CD4-positive, alpha-beta T cell (primary cell): ENCODE measurements around the gene MTG1. TPM values are rescaled to one million over a fixed set of nuclear protein-coding genes. Genes with fewer than 3 reads are reported as not detected.
A peak's percentile ranks its signal among the peaks of the same experiment; 100 is the strongest.

Experiments
- ATAC-seq: fragments of 200-7000 bp; cut with Tn5 transposase; one replicate; pipeline ENCODE4 v1.10.0; 2022; ENCODE audit warnings: mild to moderate bottlenecking; ENCODE audit not compliant: poor library complexity
- CTCF ChIA-PET: fragments of 350-600 bp; sonication (Branson Sonifier 250); formaldehyde crosslinking; loops from one replicate; lab custom pipeline; 2021; ENCODE audit warnings: antibody characterized with exemption, inconsistent platforms; lab: Charles Lee
- POLR2A ChIA-PET: fragments of 350-600 bp; sonication (Branson Sonifier 250); formaldehyde crosslinking; loops from one replicate; lab custom pipeline; 2021; ENCODE audit warnings: antibody characterized with exemption, inconsistent platforms; lab: Charles Lee
- DNase-seq, 14 experiments: peaks; one replicate each; pipeline ENCODE4 v3.0.0-alpha.2; 2013 to 2020; ENCODE audit warnings: mixed read lengths in 2 of 14
- H3K27ac ChIP-seq, 2 donors: one replicate each; pipeline versions ENCODE4 v1.5.1 to v1.7.0; 2013; ENCODE audit warnings: low read length in 2 of 2, low read depth in 1 of 2, mild to moderate bottlenecking in 1 of 2
- H3K27me3 ChIP-seq, 2 experiments: 1 replicate in 1 of 2; 2 replicates in 1 of 2; pipeline versions ENCODE4 v1.6.1 to v1.7.0; 2013; ENCODE audit warnings: low read length in 2 of 2, control low read depth in 1 of 2, mild to moderate bottlenecking in 1 of 2, moderate library complexity in 1 of 2; ENCODE audit not compliant: insufficient read depth in 2 of 2, control insufficient read depth in 1 of 2
- H3K36me3 ChIP-seq: one replicate; pipeline ENCODE4 v1.6.1; 2013; ENCODE audit warnings: low read length, control low read depth; ENCODE audit not compliant: insufficient read depth
- H3K4me1 ChIP-seq: one replicate; pipeline ENCODE4 v1.6.1; 2013; ENCODE audit warnings: low read length, control low read depth; ENCODE audit not compliant: insufficient read depth
- H3K4me3 ChIP-seq: one replicate; pipeline ENCODE4 v1.5.1; 2013; ENCODE audit warnings: mild to moderate bottlenecking, low read length, moderate library complexity
- H3K9me3 ChIP-seq, 2 experiments: 1 replicate in 1 of 2; 2 replicates in 1 of 2; pipeline versions ENCODE4 v1.6.1 to v1.7.0; 2013; ENCODE audit warnings: low read length in 2 of 2, mild to moderate bottlenecking in 2 of 2, control low read depth in 1 of 2, moderate library complexity in 1 of 2; ENCODE audit not compliant: control insufficient read depth in 1 of 2, insufficient read depth in 1 of 2
- H3K27ac Mint-ChIP-seq: one replicate; pipeline ENCODE4 v1.8.0; 2020; ENCODE audit warnings: mixed read lengths
- H3K27me3 Mint-ChIP-seq: one replicate; pipeline ENCODE4 v1.8.0; 2021; ENCODE audit warnings: mixed read lengths
- H3K36me3 Mint-ChIP-seq: one replicate; pipeline ENCODE4 v1.8.0; 2021; ENCODE audit warnings: low read depth, mixed read lengths
- H3K4me1 Mint-ChIP-seq: one replicate; pipeline ENCODE4 v1.8.0; 2021; ENCODE audit warnings: low read depth, mixed read lengths
- H3K4me3 Mint-ChIP-seq: one replicate; pipeline ENCODE4 v1.8.0; 2020; ENCODE audit warnings: mild to moderate bottlenecking, mixed read lengths
- H3K9me3 Mint-ChIP-seq: one replicate; pipeline ENCODE4 v1.8.0; 2020; ENCODE audit warnings: mixed read lengths
- CTCF ChIP-seq: fragments of 200-600 bp; IDR thresholded peaks from one replicate; pipeline ENCODE4 v1.8.0; 2022; ENCODE audit warnings: antibody characterized with exemption, mild to moderate bottlenecking
- intact Hi-C, 2 experiments: fragments of 100-400 bp; cut with DNase I in 1 of 2; cut with micrococcal nuclease in 1 of 2; formaldehyde crosslinking; loops; one replicate each; pipeline versions ENCODE4 v1.15.1 to v1.9.0; 2023 to 2025; cut with DNase I, micrococcal nuclease
- total RNA-seq, 174 experiments: library from RNA in 2 of 174; stranded (reverse) in 2 of 174; gene quantifications; one replicate each; pipeline ENCODE4 v1.2.3 and lab custom pipeline; 2021 to 2026

MTG1 gene
- total RNA-seq, 2 experiments from 2014 or later, result 28.5 to 34.9 TPM

- intact Hi-C loops, result no loop called here
- Histone ChIP-seq H3K4me1 (peaks cover 19% of the 10 kb centered on the region), H3K4me3 (no peak overlapping the region), H3K27ac (no peak overlapping the region), H3K27me3 (no peaks in the 10 kb centered on the region), H3K9me3 (peaks cover 0 to 3% of the 10 kb centered on the region in 2 experiments), H3K36me3 (no peaks in the 10 kb centered on the region)
- Mint-ChIP-seq H3K9me3 (no peaks in the 10 kb centered on the region), H3K27ac (no peak overlapping the region), H3K27me3 (peaks cover 7% of the 10 kb centered on the region), H3K36me3 (no peaks in the 10 kb centered on the region), H3K4me1 (no peaks in the 10 kb centered on the region), H3K4me3 (no peak overlapping the region)
- DNase-seq (no peak), ATAC-seq (no peak)
- ChIA-PET POLR2A (no interaction called here), CTCF (interaction anchor here (0.8 to 1.0 kb wide), 2 partner anchors 24 to 39 kb away, joined by 3 to 4 read pairs; no protein-coding TSS in a partner anchor)
- no peak for TF ChIP-seq CTCF
Measured at GRCh38 chr10:133353202-133353959, 40.6 kb upstream of the MTG1 start.

- H3K36me3 Mint-ChIP-seq, result no peaks in the 10 kb centered on the region
- H3K9me3 ChIP-seq, result peaks cover 0 to 6% of the 10 kb centered on the region in 2 experiments
- H3K4me1 Mint-ChIP-seq, result no peaks in the 10 kb centered on the region
- DNase-seq (no peak), ATAC-seq (no peak)
- peaks cover 19% of the 10 kb centered on the region for H3K4me1 ChIP-seq
- no peak for TF ChIP-seq CTCF
- intact Hi-C loops, result loop anchor here in 1 of 2 experiments (1.0 kb wide), 1 partner anchor 14 kb away; no protein-coding TSS in a partner anchor
- POLR2A ChIA-PET, result no interaction called here
- no peaks in the 10 kb centered on the region for H3K27me3 ChIP-seq
- H3K27ac Mint-ChIP-seq, result no peak overlapping the region
- H3K4me3 ChIP-seq, result no peak overlapping the region
- H3K36me3 ChIP-seq, result no peaks in the 10 kb centered on the region
- H3K27me3 Mint-ChIP-seq, result peaks cover 3% of the 10 kb centered on the region
- H3K27ac ChIP-seq, result no peak overlapping the region
- CTCF ChIA-PET, result interaction anchor here (0.8 to 1.0 kb wide), 2 partner anchors 24 to 39 kb away, joined by 3 to 4 read pairs; no protein-coding TSS in a partner anchor
- no peaks in the 10 kb centered on the region for H3K9me3 Mint-ChIP-seq
- H3K4me3 Mint-ChIP-seq, result peak overlapping the region; percentile 51
Measured at GRCh38 chr10:133353988-133354605, 39.9 kb upstream of the MTG1 start.

- Mint-ChIP-seq H3K4me1 (no peaks in the 10 kb centered on the region), H3K36me3 (no peaks in the 10 kb centered on the region), H3K27ac (no peak overlapping the region), H3K9me3 (no peaks in the 10 kb centered on the region), H3K27me3 (no peaks in the 10 kb centered on the region), H3K4me3 (no peak overlapping the region)
- DNase-seq (no peak), ATAC-seq (no peak)
- peaks cover 0 to 6% of the 10 kb centered on the region in 2 experiments for H3K9me3 ChIP-seq
- no peaks in the 10 kb centered on the region for H3K36me3 ChIP-seq
- ChIA-PET CTCF (no interaction called here), POLR2A (no interaction called here)
- no peak overlapping the region for H3K27ac ChIP-seq
- no peak overlapping the region for H3K4me3 ChIP-seq
- H3K27me3 ChIP-seq, result no peaks in the 10 kb centered on the region
- H3K4me1 ChIP-seq, result peaks cover 19% of the 10 kb centered on the region
- intact Hi-C loops, result loop anchor here in 1 of 2 experiments (1.0 kb wide), 1 partner anchor 14 kb away; no protein-coding TSS in a partner anchor
- no peak for TF ChIP-seq CTCF
Measured at GRCh38 chr10:133354672-133355240, 39.2 kb upstream of the MTG1 start.
